Measurements from ENCODE around the gene HEMK1. TPM values are rescaled to one million over a fixed set of nuclear protein-coding genes. Genes with fewer than 3 reads are reported as not detected.
A peak's percentile ranks its signal among the peaks of the same experiment; 100 is the strongest.

Gene HEMK1
- total and polyA plus RNA-seq, 2 of the 8 experiments (the other 6 are each of a cell fraction or from before 2014, with no cell fraction given) = 9.7 to 10.6 TPM

- Histone ChIP-seq H3K27me3 (replicated peaks in 1 of 4; ENCODE audit: control insufficient read depth in 3 of 4, extremely low read depth in 1 of 4, insufficient read depth in 3 of 4, low read length in 3 of 4) (peaks cover 0 to 15% (median 14%) of the 10 kb centered on the region in 4 experiments; a peak in 5 of 7 replicates), H3K23ac (ENCODE audit: insufficient read length) (no peak overlapping the region)
- CTCF ChIA-PET (ENCODE audit: partially characterized antibody) = interaction anchor here (0.9 to 24.6 kb wide), 8 partner anchors 10 to 231 kb away, joined by 3 to 473 read pairs (median 9); no protein-coding TSS in a partner anchor
These were observed 36.0 kb upstream of the HEMK1 start for GRCh38 chr3:50533316-50533715.

More at GRCh38 chr3:50533316-50533715, 36.0 kb upstream of the HEMK1 start:
- Histone ChIP-seq H3K79me1 (ENCODE audit: low read depth, low read length) (no peaks in the 10 kb centered on the region), H3K4me2 (ENCODE audit: insufficient read depth in 1 of 2, low read depth in 2 of 2, low read length in 2 of 2) (no peak overlapping the region), H3K14ac (ENCODE audit: insufficient read length) (no peak overlapping the region), H3K9ac (replicated peaks in 1 of 4; ENCODE audit: extremely low read depth in 1 of 4, low read depth in 3 of 4, low read length in 3 of 4) (no peak overlapping the region), H3K23me2 (ENCODE audit: low read depth, low read length) (peaks cover 1% of the 10 kb centered on the region; the same call in 1 of the 2 replicates), H3K4me3 (ENCODE audit: extremely low read depth in 1 of 4, insufficient read depth in 2 of 4, low read depth in 3 of 4, low read length in 4 of 4) (no peak overlapping the region; a peak in 1 of 8 replicates), H4K8ac (ENCODE audit: extremely low read depth, insufficient read depth, low read length) (no peak overlapping the region), H2BK15ac (ENCODE audit: low read length) (0 out of 2 replicates have a peak overlapping the region, but pooled peaks have one; percentile 2), H3K79me2 (ENCODE audit: control insufficient read depth in 1 of 2, insufficient read depth in 2 of 2, low read length in 2 of 2) (no peaks in the 10 kb centered on the region), H2BK120ac (replicated peaks; ENCODE audit: low read depth, low read length) (no peak overlapping the region), H3K9me3 (ENCODE audit: insufficient read depth in 2 of 2, low read depth in 1 of 2, low read length in 1 of 2) (no peaks in the 10 kb centered on the region), H2AK5ac (ENCODE audit: low read depth, low read length) (no peak overlapping the region), H4K91ac (replicated peaks; ENCODE audit: insufficient read length, low read length) (no peak overlapping the region), H2AFZ (ENCODE audit: low read length) (no peak overlapping the region), H2BK5ac (ENCODE audit: low read depth, low read length) (no peak overlapping the region), H3K4me1 (replicated peaks in 1 of 4; ENCODE audit: control insufficient read depth in 3 of 4, insufficient read depth in 4 of 4, low read length in 3 of 4) (peaks cover 0 to 17% (median 9%) of the 10 kb centered on the region in 4 experiments; a peak in 6 of 7 replicates), H4K5ac (ENCODE audit: insufficient read length, low read depth, low read length) (no peak overlapping the region), H4K20me1 (replicated peaks in 1 of 2; ENCODE audit: control insufficient read depth in 1 of 2, insufficient read depth in 2 of 2, low read length in 2 of 2) (no peaks in the 10 kb centered on the region), H3K36me3 (ENCODE audit: control insufficient read depth in 2 of 4, insufficient read depth in 4 of 4, low read length in 3 of 4) (no peaks in the 10 kb centered on the region), H2BK12ac (ENCODE audit: low read depth, low read length) (peak overlapping the region; percentile 4; the same call in 1 of the 2 replicates), H3K4ac (replicated peaks; ENCODE audit: insufficient read length, low read depth, low read length) (no peak overlapping the region), H2BK20ac (ENCODE audit: low read length) (no peak overlapping the region; the same call in 1 of the 2 replicates), H3K27ac (ENCODE audit: low read depth, low read length) (no peak overlapping the region), H3K56ac (replicated peaks; ENCODE audit: insufficient read length, low read depth, low read length) (no peak overlapping the region), H3K18ac (ENCODE audit: extremely low read depth, low read length) (peak overlapping the region; percentile 60; the same call in 1 of the 2 replicates)
- POLR2A ChIA-PET (ENCODE audit: partially characterized antibody) = interaction anchor here (1.3 kb wide), 1 partner anchor 30 kb away, joined by 3 read pairs; the partner anchor contains the start of gene CACNA2D2
- WGBS, 2 experiments (ENCODE audit: extremely low coverage in 1 of 2, insufficient coverage in 1 of 2, insufficient read length in 1 of 2, insufficient replicate concordance in 2 of 2, low coverage in 1 of 2, low lambda C conversion rate in 2 of 2, missing lambda C conversion rate in 1 of 2) = 77% methylated on average over 13 of the region's 13 CpGs; no CpG with 5 or more reads in 1 of the 2 experiments
- TF ChIP-seq EP300 (IDR thresholded peaks at IDR 0.05; ENCODE audit: borderline replicate concordance in 1 of 2, low read depth in 2 of 2, low read length in 2 of 2) = peak in 1 of 2 experiments; percentile 25; a peak in 1 of 3 replicates
- TF ChIP-seq KDM5A (IDR thresholded peaks at IDR 0.05; ENCODE audit: low read length) = no peak
- no peak for DNase-seq (ENCODE audit: low read depth in 1 of 2, low spot score in 2 of 2)
- no peak for FAIRE-seq
